HG03442 (cell line): ENCODE results near the gene MOCOS.

ENCODE experiments used
- ATAC-seq: cut with Tn5 transposase; IDR thresholded peaks from one replicate; pipeline ENCODE4 v1.9.1; 2021; ENCODE audit warnings: mild to moderate bottlenecking, moderate library complexity; ENCODE audit not compliant: unreplicated experiment

The MOCOS gene

DNA sequence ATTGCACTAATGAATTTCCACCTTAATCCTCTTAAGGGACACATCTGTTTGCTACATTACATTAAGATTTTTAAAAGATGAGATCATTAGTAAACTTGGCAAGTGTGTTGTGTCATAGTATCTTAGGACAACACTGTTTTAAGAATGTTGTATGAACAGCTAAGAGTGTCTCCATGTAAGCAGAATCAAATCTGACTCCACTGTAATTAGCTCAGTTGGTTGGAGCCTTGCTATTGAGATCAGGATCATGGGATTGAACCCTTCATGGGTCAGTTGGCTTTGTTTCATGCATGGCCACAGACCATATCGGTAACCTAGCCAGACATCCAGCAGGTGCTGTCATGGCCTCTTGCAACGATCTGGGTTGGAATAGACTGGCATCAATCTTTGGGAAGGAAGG, 115.4 kb downstream of the MOCOS start:
- no peak for ATAC-seq

DNA sequence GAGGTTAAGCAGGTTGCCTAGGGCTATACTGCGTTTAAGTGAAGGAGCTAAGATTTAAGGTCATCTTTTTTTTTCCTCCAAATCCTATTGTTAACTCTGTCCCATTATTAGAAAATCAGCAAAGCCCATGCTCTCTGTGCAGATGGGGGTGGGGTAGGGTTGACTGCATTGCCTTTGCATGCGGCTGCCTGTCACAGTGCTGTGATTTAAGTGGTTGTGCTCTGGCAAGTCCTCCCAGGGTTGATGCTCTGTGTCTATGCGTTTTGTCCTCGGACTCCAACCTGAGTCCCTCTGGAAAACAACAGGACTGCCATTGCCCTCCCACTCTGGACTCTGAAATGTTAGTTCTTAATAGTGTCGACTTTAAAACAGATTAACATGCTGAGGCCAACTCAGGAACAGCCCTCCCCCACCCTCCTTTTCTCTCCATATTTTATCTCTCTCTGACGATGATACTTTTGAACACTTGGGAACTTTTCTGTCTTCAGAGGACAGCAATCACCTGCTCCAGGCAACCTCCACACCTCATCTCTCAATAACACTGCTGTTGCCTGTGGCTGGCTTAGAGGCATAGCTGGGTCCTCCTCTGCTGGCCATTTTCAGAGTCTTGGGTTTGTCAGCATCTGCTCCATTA, 116.0 kb downstream of the MOCOS start:
- ATAC-seq: no peak

DNA sequence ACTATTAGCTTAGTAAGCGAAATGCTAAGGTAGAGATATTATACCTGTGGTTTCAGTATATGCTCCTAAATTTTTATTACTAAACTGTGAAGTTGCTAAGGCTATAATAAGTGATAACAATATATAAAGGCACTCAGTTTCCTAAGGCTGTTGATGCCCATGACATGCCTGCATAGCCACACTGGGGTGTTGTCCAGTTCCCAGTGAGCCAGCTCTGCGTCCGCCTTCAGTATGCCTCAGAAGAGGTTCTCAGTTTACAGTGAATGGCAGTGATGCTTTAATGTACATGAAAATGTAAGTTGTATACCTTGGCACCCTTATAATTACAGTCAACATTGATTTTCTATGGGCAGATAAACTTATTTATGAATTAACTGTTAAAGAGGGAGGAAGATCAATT, 117.4 kb downstream of the MOCOS start:
- ATAC-seq: no peak

DNA sequence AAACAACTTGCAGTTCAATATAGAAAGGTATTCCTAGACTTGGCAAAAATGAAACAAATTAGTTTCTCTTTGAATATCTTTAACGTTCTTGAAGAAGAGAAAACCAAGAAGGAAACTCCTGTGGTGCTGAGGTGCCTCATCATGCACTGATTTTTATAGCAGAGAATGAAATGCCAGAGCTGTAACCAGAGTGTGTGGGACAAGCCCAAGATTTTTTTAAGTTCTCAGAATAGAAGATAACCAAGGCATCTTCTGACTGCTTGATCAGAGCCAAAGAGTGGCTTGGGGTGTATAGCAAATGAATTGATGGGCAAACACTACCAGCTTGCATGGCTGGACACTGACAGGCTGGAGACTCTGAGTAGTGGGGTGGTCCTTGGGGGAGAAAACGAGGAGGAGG, 118.1 kb downstream of the MOCOS start:
- no peak for ATAC-seq

DNA sequence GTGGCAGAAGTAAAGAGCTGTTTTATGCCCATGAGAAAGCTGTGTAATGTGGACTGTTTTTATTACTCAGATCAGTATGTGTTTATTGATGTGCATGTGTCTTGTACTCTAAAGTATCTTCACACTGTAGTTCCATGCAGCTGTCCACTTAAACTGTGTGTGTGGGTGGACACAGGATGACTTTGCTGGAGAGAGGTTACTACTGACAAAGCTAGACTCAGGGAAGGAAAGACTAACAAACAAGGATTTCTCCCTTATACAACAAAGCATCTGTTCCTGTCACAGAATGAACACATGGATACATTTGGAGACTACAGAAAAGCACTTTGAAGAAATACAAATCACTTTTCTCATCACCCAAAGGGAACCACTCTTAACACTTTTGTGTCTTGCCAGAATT, 120.2 kb downstream of the MOCOS start:
- no peak for ATAC-seq

DNA sequence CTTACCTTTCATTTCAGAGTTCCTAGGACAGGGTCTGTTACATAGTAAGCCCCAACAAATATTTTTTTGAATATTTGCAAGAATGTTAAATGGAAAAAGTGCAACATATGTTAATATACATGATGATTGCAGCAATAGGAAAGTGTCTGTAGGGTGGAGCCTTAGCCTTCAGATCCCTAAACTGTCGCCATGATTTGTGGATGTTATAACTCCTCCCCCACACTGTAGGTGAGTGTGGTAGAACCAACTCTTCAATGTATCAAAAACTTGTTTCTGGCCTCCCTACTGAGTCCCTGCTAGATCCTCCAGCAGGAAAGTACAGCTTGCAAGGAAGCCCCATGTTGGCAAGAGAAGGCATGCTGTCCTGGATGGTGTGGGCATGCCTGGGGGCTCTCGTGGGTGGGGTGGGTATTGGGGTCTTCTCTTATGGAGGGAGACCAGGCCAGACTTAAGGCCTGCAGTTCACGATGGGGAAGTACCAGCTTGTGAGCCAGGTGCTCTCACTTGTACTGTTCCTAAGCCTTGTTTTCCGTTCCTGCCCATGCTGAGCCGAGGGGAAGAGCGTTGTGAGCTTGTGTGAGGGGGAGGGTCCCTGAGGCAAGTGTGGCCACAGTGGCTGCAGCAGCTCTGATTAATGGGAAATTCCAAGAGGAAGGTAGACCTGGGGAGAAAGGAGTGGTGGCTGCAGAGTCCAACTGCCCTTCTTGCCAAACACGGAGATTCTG, 121.6 kb downstream of the MOCOS start:
- no peak for ATAC-seq

DNA sequence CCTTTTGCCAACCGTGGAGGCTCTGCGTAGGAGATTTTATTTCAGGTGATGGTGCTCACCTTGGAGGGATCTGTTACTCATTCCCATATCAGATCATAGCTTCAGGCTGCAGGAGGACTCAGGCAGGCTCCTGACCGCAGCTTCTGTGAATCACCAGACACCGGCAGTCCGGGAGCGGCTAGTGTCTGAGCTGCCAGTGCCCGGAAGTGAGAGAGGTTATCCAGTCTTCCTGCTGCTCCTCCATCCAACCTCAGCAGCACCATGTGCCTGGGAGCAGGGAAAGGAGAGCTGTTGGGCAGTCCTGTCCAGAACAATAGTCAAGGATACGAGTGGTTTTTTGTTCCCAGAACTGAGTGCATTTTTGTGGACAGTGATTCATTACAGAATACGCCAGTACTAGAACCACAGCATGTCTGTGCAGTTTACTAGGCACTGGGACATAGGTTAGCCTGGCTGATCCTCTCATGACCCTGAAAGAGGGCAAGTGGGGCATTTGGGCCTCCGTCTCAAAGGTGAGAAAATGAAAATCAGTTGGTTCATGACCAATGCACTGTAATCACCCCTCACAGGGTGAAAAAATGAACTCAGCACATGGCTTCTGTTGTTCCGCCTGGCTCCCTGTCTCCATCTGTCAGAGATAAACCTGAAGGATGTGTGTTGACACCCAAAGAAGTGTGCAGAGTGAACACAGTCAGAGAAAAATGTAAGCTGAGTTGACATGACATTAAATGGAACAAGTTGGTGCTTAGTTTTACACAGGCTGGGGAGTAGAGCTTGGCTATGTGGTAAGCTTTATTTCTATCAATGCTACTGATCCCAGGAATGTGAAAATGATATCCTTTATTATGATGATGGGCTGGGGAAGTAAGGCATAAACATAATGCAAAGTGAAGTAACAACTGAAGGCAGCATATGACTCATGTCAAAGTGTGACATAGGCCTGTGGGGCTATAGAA, 122.4 kb downstream of the MOCOS start:
- no peak for ATAC-seq

DNA sequence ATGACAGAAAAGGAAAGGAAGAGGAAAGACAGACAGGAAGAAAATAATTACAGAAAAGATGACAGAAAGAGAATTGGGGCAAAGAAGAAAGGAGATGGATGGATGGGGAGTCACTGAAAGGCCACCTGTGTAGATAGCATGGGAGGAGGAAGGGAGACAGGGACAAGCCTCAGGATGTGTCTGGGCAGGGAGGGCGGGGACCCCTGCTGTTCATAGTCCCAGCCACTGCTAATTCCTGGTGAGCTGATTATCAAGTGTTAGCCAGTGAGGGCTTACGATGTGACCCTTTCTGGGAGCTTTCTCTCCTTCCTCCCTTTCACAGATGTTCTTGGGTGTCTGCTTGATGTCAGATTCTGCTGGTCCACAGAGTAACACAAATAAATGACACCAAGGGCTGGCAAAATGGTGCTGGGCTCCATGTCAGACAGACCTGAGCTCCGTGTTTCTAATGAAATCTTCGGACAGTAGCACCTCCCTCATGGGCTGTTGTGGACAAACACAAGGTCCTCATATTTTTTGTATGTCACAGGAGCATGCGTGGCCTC, 123.8 kb downstream of the MOCOS start:
- no peak for ATAC-seq

DNA sequence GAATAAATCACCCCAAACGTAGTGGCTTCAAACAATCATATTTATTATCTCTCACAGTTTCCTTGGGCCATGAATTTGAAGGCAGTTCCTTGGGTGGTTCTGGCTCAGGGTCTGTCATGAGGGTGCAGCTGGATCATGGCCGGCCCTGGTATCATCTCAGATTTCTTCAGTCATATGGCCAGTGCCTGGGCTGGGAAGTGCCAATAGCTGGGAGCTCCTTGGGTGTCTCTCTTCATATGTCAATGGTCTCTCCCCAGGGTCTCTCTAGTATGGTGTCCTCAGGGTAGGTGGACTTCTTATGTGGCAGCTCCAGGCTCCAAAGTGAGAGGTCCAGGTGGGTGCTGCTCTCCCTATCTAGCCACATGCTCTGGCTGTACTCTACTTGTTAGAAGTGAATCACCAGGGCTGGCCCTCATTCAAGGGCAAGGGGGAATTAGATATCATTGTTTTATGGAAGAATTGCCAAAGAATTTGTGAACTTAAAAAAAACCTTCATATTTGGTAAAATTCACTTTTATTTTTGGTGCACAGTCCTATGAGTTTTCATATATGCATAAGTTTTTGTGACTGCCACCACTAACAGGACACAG, 125.6 kb downstream of the MOCOS start:
- ATAC-seq: no peak

DNA sequence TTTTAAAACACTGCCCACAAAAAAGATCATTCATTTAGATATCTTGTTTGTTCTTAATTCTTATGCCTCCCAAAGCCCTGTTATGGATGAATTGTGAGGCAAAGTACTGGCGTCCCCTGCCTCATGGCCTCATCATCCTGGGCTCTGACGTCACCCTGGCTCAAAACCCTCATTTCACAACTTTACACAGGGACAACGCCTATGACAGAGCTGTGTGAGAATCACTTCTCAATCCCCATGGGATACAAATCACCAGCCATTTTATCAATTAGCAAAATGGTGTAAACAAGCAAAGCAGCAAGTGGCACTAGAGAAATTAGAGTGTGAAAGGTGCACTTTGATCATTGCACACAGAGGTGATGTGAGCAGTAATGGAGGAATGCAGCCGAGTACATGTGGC, 126.8 kb downstream of the MOCOS start:
- ATAC-seq: no peak

DNA sequence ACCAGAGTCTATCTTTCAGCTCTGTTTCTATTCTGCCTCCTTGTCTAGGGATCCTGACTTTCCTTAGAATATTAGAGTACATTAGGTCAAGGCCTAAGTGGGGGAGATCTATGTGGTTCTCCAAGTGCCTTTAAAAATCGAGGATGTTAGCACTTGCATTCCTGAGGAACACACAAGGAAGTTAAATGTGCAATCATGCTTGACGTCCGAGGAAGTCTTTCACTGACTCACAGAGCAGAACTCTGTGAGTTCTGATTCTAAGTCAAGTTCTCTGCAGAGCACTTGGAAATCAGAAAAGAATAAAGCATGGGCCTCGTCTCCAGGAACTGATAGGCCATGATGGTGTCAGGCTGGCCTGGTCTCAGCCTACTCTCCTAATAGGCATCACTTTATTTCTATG, 127.5 kb downstream of the MOCOS start:
- no peak for ATAC-seq

DNA sequence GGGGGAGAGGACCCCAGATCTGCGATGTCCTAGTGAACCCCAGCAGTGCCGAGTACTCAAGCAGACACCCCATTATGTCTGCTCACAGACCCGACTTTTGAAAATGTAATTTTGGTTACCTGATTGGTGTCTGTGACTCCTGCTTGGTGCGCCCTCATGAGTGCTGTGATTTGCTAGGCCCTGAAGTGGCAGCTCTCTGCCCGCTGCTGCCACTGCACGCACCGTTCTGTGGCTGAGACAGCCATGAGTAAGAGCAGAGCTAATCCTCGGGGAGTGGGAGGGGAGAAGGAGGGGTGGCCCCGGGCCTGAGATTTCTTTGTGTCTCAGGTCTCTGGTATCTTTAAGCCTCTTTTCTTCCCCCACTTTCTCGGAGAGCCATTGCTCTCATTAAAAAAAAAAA, 128.4 kb downstream of the MOCOS start:
- no peak for ATAC-seq

DNA sequence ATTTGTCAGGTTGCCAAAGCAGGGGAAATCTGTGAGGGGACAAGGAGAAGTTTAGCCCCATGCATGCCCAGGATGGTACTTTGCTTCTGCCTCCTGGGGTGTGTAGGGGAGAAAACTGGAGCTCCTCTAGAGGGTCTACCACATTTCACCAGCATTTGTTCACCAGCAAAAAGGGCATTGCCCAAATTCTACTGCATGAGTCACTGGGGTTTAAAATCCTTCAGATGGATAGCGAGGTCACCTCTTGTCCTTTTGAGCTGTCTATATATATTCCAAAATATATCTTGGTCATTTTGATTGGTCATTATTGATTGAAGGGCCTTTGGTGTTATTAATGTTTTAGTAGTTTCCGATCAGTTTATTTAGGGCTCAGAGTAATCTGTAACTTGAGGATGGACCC, 128.9 kb downstream of the MOCOS start:
- no peak for ATAC-seq
